Esophagus (tissue), 2 donors: Measurements from ENCODE around the gene ARSA. TPM values are rescaled to one million over a fixed set of nuclear protein-coding genes. Genes with fewer than 3 reads are reported as not detected.

Experiments used
- H3K27ac ChIP-seq, 2 donors: one replicate each; pipeline ENCODE4 v1.5.1; 2013; ENCODE audit warnings: low read depth in 2 of 2, mild to moderate bottlenecking in 2 of 2, inconsistent platforms in 1 of 2, low read length in 1 of 2, moderate library complexity in 1 of 2
- H3K27me3 ChIP-seq, 2 donors: one replicate each; pipeline ENCODE4 v1.6.1; 2013; ENCODE audit warnings: low read length in 2 of 2, control low read depth in 1 of 2, mild to moderate bottlenecking in 1 of 2; ENCODE audit not compliant: insufficient read depth in 2 of 2, control insufficient read depth in 1 of 2
- H3K36me3 ChIP-seq, 2 donors: one replicate each; pipeline ENCODE4 v1.6.1; 2013; ENCODE audit warnings: low read length in 1 of 2; ENCODE audit not compliant: control insufficient read depth in 2 of 2, insufficient read depth in 2 of 2
- H3K4me1 ChIP-seq, 2 donors: one replicate each; pipeline ENCODE4 v1.6.1; 2013; ENCODE audit warnings: low read length in 1 of 2; ENCODE audit not compliant: control insufficient read depth in 2 of 2, insufficient read depth in 2 of 2
- H3K4me3 ChIP-seq, 2 donors: one replicate each; pipeline ENCODE4 v1.5.1; 2013; ENCODE audit warnings: low read length in 2 of 2, mild to moderate bottlenecking in 2 of 2, low read depth in 1 of 2, moderate library complexity in 1 of 2
- H3K9me3 ChIP-seq, 2 donors: one replicate each; pipeline ENCODE4 v1.6.1; 2013; ENCODE audit warnings: mild to moderate bottlenecking in 2 of 2, low read depth in 1 of 2, low read length in 1 of 2, moderate library complexity in 1 of 2; ENCODE audit not compliant: control insufficient read depth in 2 of 2, insufficient read depth in 1 of 2
- WGBS, 2 donors: extraction: QIAGEN DNeasy Blood & Tissue Kit; methylation state at CpG; one replicate each; pipeline ENCODE4 v1.1.7; 2013; 5-methylcytosine and 5-hydroxymethylcytosine counted together
- polyA plus RNA-seq, 2 donors: library from polyadenylated mRNA; stranded (reverse); fragments of 200-250 nt; gene quantifications; one replicate each; pipeline ENCODE4 v1.2.3, GENCODE V29; 2013
- donor health status: healthy with polysubstance abuse.
- donor health status: Bipolar disorder and iron deficiency.

The ARSA gene
- polyA plus RNA-seq, 2 donors, result 25.8 to 52.1 TPM

- 48 to 58% methylated on average over 23 of the region's 23 CpGs for WGBS, 2 donors
- no peaks in the 10 kb centered on the region for H3K27me3 ChIP-seq
- H3K4me1 ChIP-seq, result peaks cover 0 to 12% of the 10 kb centered on the region in 2 donors
- peaks cover 0 to 31% of the 10 kb centered on the region in 2 donors for H3K36me3 ChIP-seq
- no peaks in the 10 kb centered on the region for H3K9me3 ChIP-seq
- no peak overlapping the region for H3K27ac ChIP-seq
- no peak overlapping the region for H3K4me3 ChIP-seq
Measured at GRCh38 chr22:50577697-50577986, 50.3 kb downstream of the ARSA start.

GRCh38 chr22:50576806-50577696, 50.9 kb downstream of the ARSA start:
- Histone ChIP-seq H3K27ac (no peak overlapping the region), H3K9me3 (no peaks in the 10 kb centered on the region), H3K4me1 (peaks cover 0 to 11% of the 10 kb centered on the region in 2 donors), H3K4me3 (no peak overlapping the region), H3K36me3 (peaks cover 0 to 31% of the 10 kb centered on the region in 2 donors), H3K27me3 (no peaks in the 10 kb centered on the region)
- WGBS, 2 donors, result 79 to 84% methylated on average over 18 of the region's 18 CpGs

GRCh38 chr22:50576070-50576469, 51.9 kb downstream of the ARSA start:
- no peaks in the 10 kb centered on the region for H3K27me3 ChIP-seq
- no peak overlapping the region for H3K27ac ChIP-seq
- H3K4me1 ChIP-seq, result peaks cover 0 to 3% of the 10 kb centered on the region in 2 donors
- 68 to 75% methylated on average over 5 of the region's 5 CpGs for WGBS, 2 donors
- H3K36me3 ChIP-seq, result peaks cover 0 to 36% of the 10 kb centered on the region in 2 donors
- no peak overlapping the region for H3K4me3 ChIP-seq
- H3K9me3 ChIP-seq, result no peaks in the 10 kb centered on the region

GRCh38 chr22:50575426-50575941, 52.5 kb downstream of the ARSA start:
- Histone ChIP-seq H3K27me3 (no peaks in the 10 kb centered on the region), H3K4me3 (no peak overlapping the region), H3K36me3 (peaks cover 0 to 41% of the 10 kb centered on the region in 2 donors), H3K9me3 (no peaks in the 10 kb centered on the region), H3K27ac (no peak overlapping the region), H3K4me1 (peaks cover 0 to 3% of the 10 kb centered on the region in 2 donors)
- WGBS, 2 donors, result 83 to 87% methylated on average over 8 of the region's 8 CpGs

Other genes with a start within 250 kb of the ARSA start
- gene SBF1, start 153.1 kb downstream of the ARSA start, polyA plus RNA-seq, result 10 to 100 TPM; 44.3 to 73.5 TPM
- 1 to 10 TPM; 2.2 to 3.6 TPM for gene ADM2, start 146.6 kb downstream of the ARSA start, polyA plus RNA-seq
- not detected for gene MIOX, start 141.3 kb downstream of the ARSA start, polyA plus RNA-seq
- 10 to 100 TPM; 44.1 to 64.9 TPM for gene LMF2, start 120.5 kb downstream of the ARSA start, polyA plus RNA-seq
- gene NCAPH2, start 119.9 kb downstream of the ARSA start, polyA plus RNA-seq, result 10 to 100 TPM; 32.9 to 35.4 TPM
- gene SCO2, start 102.6 kb downstream of the ARSA start, polyA plus RNA-seq, result 1 to 10 TPM in 1 of 2 donors, under 1 TPM in 1; 0.61 to 3.2 TPM
- 10 to 100 TPM; 35.7 to 48.0 TPM for gene TYMP, start 98.1 kb downstream of the ARSA start, polyA plus RNA-seq
- gene KLHDC7B, start 82.3 kb downstream of the ARSA start, polyA plus RNA-seq, result under 1 TPM; 0.12 to 0.14 TPM
- under 1 TPM in 1 of 2 donors, not detected in 1; 0.32 TPM for gene SYCE3, start 65.2 kb downstream of the ARSA start, polyA plus RNA-seq
- 10 to 100 TPM in 1 of 2 donors, 1 to 10 TPM in 1; 9.4 to 55.5 TPM for gene CPT1B, start 49.7 kb downstream of the ARSA start, polyA plus RNA-seq
- gene CHKB, start 45.3 kb downstream of the ARSA start, polyA plus RNA-seq, result 100 to 1,000 TPM in 1 of 2 donors, 10 to 100 TPM in 1; 50.1 to 110 TPM
- gene MAPK8IP2, start 27.4 kb downstream of the ARSA start, polyA plus RNA-seq, result under 1 TPM; 0.55 to 0.61 TPM
- 1 to 10 TPM; 4.1 to 9.0 TPM for gene SHANK3, start 44.7 kb upstream of the ARSA start, polyA plus RNA-seq
- under 1 TPM; 0.14 to 0.20 TPM for gene ACR, start 110.1 kb upstream of the ARSA start, polyA plus RNA-seq
- gene RABL2B, start 155.5 kb upstream of the ARSA start, polyA plus RNA-seq, result 10 to 100 TPM; 11.5 to 17.1 TPM